GM20000 (cell line): Measurements from ENCODE around the gene NCAPD2.
A peak's percentile ranks its signal among the peaks of the same experiment; 100 is the strongest.

Experiments used
- DNase-seq: peaks from one replicate; pipeline ENCODE4 v3.0.0; 2012; ENCODE audit warnings: low spot score
- CTCF ChIP-seq: IDR thresholded peaks from 2 replicates; pipeline ENCODE4 v1.5.1; 2012; ENCODE audit warnings: mild to moderate bottlenecking, control low read depth; ENCODE audit errors: extremely low read depth, missing control alignments

The NCAPD2 gene

GRCh38 chr12:6563448-6564050 is 69.6 kb downstream of the NCAPD2 start:
- TF ChIP-seq CTCF, result peak; percentile 83
- DNase-seq, result peak; percentile 75

GRCh38 chr12:6567112-6567670 is 73.3 kb downstream of the NCAPD2 start:
- TF ChIP-seq CTCF, result no peak
- DNase-seq, result no peak

- no peak for TF ChIP-seq CTCF
- DNase-seq, result no peak
Observed at GRCh38 chr12:6569312-6569711, 75.4 kb downstream of the NCAPD2 start.

GRCh38 chr12:6569786-6570185 is 75.9 kb downstream of the NCAPD2 start:
- no peak for TF ChIP-seq CTCF
- no peak for DNase-seq

GRCh38 chr12:6570264-6570887 is 76.5 kb downstream of the NCAPD2 start:
- DNase-seq, result peak; percentile 53
- peak; percentile 73 for TF ChIP-seq CTCF

GRCh38 chr12:6573001-6573400 is 79.1 kb downstream of the NCAPD2 start:
- TF ChIP-seq CTCF, result no peak
- DNase-seq, result no peak

- TF ChIP-seq CTCF, result no peak
- DNase-seq, result no peak
Observed at GRCh38 chr12:6574576-6575295, 80.8 kb downstream of the NCAPD2 start.
